ENCODE measurements around the gene TXK.

TXK gene

DNA sequence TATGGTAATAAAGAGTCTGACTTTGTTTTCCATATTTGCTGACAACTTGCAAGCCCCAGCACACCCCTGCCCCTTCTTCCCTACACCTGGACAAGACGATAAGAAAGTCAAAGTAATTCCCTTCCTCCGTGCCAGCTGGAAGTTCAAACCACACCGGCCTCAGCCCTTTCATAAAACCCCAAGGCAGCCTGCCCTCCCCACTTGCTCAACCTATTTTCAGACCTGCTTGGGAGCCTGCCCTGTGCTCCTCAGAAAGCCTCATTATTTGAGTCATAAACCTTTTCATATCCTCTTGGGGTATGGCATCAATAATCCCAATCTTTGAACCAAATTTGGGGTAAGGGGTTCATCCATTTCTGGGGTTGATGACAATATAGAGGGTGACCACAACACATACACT lies 88.0 kb downstream of the TXK start:
- no peak for DNase-seq

DNA sequence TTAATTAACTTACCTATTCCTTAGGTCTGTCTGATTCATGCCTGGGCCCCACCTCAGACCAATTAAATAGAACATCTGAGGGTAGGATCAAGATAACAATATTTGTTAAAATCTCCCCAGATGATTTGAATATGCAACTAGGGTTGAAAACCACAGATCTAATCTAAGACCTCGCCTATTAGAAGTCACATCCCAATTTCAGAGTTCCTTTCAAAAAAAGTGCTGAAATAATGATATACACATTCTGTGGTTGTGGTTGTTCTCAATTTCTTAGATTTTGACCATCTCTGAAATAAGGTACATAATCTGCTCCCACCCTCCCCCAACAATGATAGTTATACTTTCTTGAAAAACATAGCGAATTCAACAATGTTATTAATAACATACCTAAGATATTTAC lies 89.8 kb downstream of the TXK start:
- DNase-seq, result no peak

DNA sequence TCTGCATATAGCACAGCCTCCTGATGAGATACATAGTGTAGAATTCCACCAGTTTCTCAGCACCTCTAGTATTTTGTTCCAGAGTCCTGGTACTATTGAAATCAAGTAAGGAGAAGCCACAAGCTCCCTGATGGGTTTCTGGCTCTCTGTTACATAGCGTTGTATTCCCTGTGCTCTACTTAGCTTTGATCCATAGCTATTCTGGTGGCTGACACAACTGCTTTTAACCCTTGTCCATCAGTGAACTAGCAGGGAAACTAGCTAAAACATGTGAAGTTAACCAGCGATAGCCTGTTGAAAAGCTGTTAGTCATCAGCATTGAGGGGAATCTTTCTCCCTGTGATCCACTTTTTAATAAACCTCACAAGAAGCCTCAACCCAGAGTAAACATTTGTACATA lies 90.5 kb downstream of the TXK start:
- DNase-seq, result no peak

DNA sequence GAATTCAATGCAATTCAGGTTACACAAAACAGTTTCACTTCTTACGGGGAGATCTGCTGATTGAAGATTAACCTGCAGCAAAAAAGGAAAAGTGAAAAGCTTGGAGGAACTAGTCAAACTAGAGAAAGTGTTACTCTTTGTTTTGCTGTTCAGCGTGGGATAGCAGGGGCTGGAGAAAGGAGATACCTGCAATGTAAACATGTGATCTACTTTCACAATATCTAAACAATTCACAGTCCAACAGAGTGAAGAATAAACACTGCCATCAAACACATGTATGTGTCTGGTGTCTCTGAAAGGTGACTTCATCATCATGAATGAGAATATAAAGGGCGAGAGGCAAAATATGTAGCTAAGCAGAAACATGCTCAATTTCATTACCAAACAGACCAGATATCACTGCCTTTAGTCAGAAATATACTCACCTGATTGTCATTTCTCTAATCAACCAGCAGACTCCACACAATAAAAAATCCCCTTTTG lies 91.0 kb downstream of the TXK start:
- no peak for DNase-seq

DNA sequence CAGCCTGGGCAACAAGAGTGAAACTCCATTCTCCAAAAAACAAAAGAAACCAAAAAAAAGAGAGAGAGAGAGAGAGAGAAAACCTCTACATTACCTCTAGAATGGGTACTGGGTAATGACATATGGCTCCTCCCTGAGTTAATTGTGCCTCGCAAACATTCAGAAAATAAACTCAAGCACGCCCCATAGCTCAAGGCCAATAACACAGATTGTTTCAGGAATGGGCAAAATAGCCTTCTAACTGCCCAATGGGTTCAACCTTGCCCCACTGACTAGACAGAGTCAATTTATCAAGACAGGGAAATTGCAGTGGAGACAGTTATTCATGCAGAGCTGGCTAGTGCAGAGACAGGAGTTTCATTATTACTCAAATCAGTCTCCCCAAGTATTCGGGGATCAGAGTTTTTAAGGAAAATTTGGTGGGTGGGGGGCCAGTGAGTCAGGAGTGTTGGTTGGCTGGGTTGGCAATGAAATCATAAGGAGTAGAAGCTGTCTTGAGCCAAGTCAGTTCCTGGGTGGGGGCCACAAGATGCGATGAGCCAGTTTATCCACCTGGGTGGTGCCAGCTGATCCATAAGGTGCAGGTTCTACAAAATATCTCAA lies 92.4 kb downstream of the TXK start:
- no peak for DNase-seq

DNA sequence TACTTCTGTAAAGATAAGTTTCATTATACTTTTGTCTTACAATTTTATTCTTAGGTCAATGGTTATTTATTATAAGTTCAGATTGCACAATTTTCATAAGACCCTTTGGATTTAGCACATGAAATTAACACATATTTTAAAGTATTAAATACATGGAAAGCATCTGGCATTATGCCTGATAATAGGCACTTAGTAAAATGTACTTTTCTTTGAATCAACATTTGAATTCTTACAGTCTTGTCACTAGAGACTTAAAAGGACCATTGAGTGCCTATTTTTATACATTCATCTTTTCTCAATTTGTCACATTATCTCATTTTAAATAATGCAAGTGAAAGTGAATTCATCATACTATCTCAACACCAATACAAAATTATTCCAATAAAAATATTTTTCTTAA lies 94.5 kb downstream of the TXK start:
- no peak for DNase-seq

DNA sequence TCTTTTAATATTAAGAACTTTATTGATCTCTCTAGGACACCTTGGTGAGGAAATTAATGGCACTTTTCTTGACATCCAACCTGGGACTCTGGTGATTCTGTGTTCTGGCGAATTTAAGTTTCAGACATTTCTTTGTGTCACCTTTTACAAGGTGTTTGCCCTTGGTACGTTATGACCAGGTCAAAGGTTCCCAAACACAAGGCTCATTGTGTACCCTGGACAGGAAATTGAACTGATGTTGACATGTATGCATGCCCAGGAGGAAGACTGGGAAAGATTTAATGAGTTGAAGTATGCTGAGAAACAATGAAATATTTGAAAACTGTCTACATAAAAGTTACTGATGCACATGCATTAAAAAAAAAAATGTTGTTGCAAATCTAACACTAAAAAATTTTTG lies 95.4 kb downstream of the TXK start:
- DNase-seq, result no peak

DNA sequence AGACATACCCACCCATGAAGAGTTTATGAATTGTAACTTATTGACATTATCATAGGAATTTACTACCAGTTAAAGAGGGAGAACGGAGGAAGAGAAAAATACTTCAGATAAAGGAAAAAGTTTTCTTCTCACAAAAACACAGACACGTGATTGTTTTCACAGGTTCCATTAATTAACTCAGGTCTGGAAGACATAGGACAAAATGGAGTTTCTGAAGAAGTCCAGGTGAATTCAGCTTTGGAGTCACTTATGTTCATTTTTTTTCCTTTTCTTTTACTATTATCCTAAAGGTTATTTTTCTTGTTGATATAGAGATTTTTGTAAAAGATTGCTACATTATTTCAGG lies 97.0 kb downstream of the TXK start:
- no peak for DNase-seq

DNA sequence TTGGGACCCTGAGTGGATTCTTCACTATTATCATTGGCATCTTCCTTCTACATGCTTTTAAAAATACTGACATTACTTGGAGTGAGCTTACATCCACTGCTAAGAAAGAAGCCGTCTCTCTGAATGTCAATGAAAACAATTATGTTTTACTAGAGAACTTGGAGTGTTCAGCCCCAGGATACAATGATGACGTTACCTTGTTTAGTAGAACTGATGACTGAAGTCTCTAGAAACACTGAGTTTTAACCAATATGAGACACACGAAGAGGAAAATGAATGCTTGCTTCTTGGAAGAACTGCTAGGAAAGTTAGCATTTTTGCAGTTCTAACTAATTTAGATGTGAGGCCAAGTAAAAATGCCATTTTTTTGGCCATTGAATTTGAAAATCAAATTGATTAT lies 98.1 kb downstream of the TXK start:
- DNase-seq, result no peak

DNA sequence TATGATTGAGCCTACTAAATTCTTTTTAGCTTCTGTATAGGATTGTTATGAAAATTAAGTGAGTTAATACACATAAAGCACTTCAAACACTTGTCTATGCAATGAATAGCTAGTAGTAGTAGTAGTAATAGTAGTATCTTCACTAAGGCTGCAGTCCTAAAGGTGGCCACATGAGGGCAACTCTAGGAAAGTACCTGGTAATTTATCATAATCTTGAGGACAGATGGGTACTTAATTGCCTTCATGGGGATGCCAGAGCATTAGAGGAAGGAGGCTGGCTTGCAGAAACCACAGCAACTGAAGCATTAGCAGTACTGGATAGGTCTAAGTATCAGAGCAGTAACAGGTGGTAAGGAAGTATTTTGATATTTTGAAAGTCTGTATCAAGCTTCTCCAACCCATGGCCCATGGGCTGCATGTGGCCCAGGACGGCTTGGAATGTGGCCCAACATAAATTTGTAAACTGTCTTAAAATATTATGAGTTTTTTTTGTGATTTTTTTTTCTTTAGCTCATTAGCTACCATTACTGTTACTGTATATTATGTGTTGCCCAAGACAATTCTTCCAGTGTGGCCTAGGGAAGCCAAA lies 100.1 kb downstream of the TXK start:
- DNase-seq, result peak in 1 of 2 experiments; percentile 29

DNA sequence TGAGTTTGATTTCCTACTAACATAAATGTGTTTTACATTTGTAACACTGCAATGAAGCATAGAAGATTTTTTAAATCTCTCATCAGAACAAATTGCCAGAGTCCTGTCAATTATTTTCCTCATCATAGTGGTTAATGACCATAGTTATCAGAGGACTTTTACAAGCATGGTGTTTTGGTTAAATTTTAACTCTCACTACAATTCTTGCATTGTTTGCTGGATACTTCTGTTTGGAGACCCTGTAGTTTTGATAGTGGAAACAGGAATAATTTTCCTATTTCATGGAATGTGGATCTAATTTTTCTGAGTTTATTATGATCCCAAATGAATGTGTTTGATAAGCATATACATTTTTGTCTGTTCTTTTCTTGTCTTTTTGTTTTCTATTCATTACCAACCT lies 100.6 kb downstream of the TXK start:
- DNase-seq, result no peak

DNA sequence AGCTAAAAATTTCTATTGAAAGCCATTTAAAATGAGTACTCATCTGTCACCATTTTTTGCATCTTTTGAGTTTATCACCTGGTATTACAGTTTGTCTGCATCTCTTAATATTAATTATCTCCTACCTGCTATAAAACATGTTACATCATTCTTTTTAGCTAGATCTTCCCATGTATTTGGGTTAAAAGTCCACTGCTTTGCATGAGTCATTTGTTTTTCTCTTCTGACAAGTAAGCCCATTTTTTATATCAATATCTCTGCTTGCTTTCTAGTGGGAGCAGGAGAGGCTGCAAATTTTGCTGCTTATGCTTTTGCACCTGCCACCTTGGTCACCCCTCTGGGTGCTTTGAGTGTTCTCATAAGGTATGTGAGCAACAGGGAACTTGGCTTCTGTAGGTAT lies 101.3 kb downstream of the TXK start:
- DNase-seq, result no peak

DNA sequence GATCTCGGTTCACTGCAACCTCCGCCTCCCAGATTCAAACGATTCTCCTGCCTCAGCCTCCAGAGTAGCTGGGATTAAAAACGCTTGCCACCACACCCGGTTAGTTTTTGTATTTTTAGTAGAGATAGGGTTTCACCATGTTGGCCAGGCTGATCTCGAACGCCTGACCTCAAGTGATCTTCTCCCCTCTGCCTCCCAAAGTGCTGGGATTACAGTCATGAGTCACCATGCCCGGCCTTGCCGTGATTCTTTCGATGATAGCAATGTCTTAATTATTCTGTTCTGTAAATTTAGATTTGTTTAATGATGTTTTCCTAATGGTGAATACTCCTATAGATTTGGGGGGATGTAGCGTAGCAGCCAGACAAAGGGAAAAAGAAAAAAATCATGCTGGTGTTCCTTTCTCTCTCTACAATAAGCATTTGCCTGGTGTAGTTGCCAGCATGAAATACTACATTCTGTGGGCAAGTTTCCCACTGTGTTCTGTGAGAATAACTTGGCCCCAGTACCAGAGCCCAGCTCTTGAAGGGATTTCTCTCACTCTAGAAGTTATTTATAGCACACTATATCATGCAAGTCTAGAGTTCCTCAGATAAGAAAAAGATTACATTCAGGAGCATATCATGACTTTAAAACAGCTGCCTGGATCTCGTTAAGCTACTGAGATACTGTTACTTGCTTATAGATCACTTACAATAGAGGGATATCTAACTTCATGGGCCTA lies 102.1 kb downstream of the TXK start:
- no peak for DNase-seq

DNA sequence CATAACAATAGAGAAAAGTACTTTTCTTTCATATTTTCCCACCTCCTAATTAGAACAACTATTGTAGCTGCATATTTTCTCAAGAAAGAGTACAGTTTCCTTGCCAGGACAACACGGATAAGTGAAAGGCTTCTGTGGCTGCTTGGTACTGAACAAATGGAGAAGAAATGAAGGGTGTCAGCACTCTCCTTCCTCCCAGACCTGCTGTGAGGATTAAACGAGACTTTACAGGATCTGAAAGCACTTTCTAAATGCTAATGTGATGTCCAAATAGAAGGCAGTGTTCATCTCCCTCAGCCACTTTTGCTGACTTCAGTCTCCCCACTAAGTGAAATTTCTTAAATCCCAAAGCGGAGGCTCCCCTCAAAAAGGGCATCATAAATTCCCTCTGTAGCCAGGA lies 103.6 kb downstream of the TXK start:
- DNase-seq, result no peak

DNA sequence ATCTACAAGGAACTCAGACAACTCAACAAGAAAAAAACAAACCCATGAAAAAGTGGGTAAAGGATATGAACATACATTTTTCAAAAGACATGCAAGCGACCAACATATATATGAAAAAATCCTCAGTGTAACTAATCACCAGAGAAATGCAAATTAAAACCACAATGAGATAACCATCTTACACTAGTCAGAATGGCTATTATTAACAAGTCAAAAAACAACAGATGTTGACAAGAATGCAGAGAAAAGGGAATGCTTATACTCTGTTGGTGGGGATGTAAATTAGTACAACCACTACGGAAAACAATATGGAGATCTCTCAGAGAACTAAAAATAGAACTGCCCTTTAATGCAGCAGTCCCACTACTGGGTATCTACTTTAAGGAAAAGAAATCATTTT lies 105.4 kb downstream of the TXK start:
- no peak for DNase-seq

DNA sequence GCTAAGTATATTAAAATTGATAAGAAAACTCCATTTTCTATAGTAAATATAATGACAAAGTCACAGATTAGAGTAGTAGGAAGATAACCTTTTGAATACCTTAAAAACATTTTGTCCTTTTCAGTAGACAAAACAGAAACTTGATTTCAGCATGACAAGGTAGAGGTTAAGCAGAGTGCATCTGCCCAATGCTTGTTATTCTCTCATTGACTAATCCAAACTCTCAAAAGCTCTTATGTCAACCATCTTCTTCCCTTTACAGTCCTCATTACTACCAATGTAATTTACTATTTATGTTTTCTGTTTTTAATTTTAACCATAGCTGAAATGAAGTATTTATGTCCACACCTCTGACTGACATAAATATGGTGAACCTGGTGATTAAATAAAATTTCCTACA lies 106.4 kb downstream of the TXK start:
- DNase-seq, result no peak

DNA sequence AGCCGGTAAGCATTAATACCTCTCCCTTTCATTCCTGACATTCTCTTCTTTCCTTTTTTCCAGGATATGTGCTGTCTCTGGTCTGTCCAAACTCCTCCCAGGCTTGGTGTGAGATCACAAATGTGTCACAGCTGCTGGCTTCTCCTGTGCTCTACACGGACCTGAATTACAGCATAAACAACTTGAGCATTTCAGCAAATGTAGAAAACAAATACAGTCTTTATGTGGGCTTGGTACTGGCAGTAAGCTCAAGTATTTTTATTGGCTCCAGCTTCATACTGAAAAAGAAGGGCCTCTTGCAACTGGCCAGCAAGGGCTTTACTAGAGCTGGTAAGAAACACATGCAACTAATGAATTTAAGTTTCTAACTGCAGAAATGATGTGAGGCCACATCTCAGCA lies 109.0 kb downstream of the TXK start:
- DNase-seq, result no peak

DNA sequence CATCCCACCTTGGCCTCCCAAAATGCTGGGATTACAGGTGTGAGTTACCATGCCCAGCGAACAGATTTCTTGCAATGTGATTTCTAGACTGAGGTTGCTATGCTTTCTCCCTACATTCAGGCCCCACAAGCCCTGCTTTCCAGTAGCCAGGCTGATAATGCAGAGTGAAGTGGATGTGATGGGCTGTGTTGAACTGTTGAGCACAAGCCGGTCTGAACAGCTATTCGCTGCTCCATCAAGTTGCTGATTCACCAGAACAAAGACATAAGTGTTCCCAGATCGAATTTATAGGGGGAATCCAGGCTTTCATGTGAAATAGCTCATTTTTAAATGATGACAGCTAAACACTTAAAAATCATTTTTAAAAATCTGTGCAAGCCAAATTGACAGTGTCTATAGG lies 109.5 kb downstream of the TXK start:
- DNase-seq, result no peak

DNA sequence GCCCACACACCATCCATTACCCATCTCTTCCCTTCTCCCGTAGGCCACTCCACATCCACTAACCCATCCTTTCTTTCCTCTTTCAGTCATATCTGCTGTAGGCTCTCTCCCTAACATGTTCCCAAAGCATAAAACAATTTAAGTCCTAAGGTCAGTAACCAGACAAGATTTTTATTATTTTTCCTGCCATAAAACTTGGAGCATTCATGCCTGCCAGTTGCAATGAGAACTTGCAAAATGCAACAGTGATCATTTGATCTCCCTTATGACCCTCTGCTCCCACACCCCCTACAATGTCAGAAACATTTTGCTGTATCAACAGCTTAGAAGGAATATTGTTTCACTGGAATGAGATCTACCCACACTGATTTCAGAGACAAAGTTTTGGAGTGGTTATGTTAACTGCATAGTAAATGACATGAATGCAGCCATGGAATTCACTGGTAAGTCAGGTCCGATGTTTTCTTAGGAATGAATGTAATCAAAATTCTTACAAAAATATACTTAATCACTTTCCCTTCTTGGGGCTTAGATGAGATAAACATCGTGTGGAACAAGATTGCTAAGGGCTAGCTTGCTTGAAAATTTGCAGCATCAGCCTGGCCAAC lies 111.8 kb downstream of the TXK start:
- no peak for DNase-seq

DNA sequence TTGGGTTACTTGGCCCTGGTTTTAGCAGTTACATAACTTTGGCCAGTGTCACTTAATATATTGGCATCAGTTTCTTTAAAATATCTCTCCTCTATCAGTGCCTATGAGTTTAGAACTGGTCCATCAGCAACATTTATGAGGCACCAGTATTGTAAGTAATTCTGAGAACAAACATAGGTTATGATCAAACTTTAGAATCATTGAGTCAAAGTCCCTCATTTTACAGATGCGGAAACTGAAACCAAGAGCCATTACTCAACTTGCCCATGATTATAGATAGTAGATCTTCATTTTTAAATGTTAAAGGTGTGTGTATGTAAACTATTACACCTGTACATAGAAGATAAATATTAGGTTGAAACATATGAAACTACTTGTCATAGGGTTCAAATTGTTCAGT lies 113.0 kb downstream of the TXK start:
- DNase-seq, result no peak

DNA sequence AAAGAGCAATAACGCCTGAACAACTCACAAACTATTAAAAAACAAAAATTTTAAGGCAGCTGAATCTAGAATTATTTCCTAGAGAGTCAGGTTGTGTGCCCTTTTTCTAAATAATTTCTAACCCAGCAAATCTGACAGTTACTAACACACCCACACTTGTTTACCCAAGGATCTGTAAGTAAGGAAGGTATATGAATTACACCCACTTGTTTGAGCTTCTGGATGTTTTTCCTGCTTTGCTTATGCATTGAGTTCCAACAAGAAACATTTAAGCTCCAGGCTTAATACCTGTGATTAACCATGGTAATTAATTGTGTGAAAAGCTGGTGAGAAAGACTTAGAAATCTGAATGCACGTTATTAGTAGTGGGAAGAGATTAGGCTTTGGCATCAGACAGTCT lies 115.9 kb downstream of the TXK start:
- no peak for DNase-seq

DNA sequence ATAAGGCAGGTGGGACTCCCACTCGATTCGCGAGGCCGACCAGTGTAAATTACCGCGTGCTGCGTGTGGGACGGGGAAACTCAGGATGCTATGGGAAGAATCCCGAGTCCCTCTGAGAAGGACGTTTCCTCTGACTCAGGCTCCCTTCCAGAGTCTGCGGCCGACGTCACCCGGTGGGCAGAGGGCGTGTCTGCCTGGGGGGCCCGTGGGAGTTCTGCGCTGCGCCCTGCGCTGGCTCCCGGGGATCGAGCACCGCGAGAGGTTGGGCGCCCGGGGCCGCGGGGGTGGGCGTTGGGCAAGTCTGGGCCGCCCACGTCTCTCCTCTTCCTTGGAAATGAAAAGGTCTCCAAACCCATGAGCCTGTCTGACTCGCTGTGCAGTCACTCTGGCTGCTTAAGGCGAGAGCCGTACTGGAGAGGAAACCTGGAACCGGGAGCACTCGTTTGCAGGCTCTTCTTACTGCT lies 116.9 kb downstream of the TXK start:
- peak; percentile 8 to 48 for DNase-seq

All from SW 1271 (cell line).